DND-41 (cell line): ENCODE data around the gene GPR107.

Source experiments
- ATAC-seq: fragments of 200-7000 bp; cut with Tn5 transposase; 3 replicates; pipeline ENCODE4 v1.9.1; 2021; ENCODE audit warnings: low read depth; ENCODE audit not compliant: insufficient read depth
- DNase-seq: peaks from one replicate; pipeline ENCODE4 v3.0.0-alpha.2; 2020
- H2AFZ ChIP-seq: 2 replicates; pipeline ENCODE4 v1.6.0; 2012; ENCODE audit warnings: low read depth, low read length
- H3K27ac ChIP-seq: 2 replicates; pipeline ENCODE4 v1.5.1; 2012; ENCODE audit warnings: low read length, inconsistent platforms
- H3K27me3 ChIP-seq: fragments of 200-600 bp; sonication (generic); 2 replicates; pipeline ENCODE4 v1.6.0; 2012; ENCODE audit warnings: low read length, mild to moderate bottlenecking, inconsistent platforms; ENCODE audit not compliant: insufficient read depth, poor library complexity
- H3K36me3 ChIP-seq: 2 replicates; pipeline ENCODE4 v1.5.1; 2012; ENCODE audit warnings: low read length, inconsistent platforms; ENCODE audit not compliant: insufficient read depth
- H3K4me1 ChIP-seq: 2 replicates; pipeline ENCODE4 v1.5.1; 2012; ENCODE audit warnings: mild to moderate bottlenecking, low read length; ENCODE audit not compliant: insufficient read depth
- H3K4me2 ChIP-seq: 2 replicates; pipeline ENCODE4 v1.6.0; 2012; ENCODE audit warnings: mild to moderate bottlenecking, moderate library complexity, low read length, inconsistent platforms; ENCODE audit not compliant: insufficient read depth
- H3K4me3 ChIP-seq, 2 experiments: fragments of 200-600 bp in 1 of 2; shearing (Covaris generic) in 1 of 2; 2 replicates each; pipeline ENCODE4 v1.5.1; 2012 to 2016; ENCODE audit warnings: inconsistent platforms in 2 of 2, low read length in 2 of 2, mild to moderate bottlenecking in 2 of 2, low read depth in 1 of 2, moderate library complexity in 1 of 2
- H3K79me2 ChIP-seq: 2 replicates; pipeline ENCODE4 v1.6.0; 2012; ENCODE audit warnings: low read length, inconsistent platforms; ENCODE audit not compliant: insufficient read depth
- H3K9ac ChIP-seq: 2 replicates; pipeline ENCODE4 v1.6.0; 2012; ENCODE audit warnings: low read depth, mild to moderate bottlenecking, inconsistent platforms, low read length, moderate library complexity
- H3K9me3 ChIP-seq: 2 replicates; pipeline ENCODE4 v1.5.1; 2012; ENCODE audit warnings: low read length, moderate library complexity, mild to moderate bottlenecking, inconsistent platforms; ENCODE audit not compliant: insufficient read depth, severe bottlenecking
- H4K20me1 ChIP-seq: 2 replicates; pipeline ENCODE4 v1.6.0; 2012; ENCODE audit warnings: low read length; ENCODE audit not compliant: insufficient read depth
- EZH2 ChIP-seq: IDR thresholded peaks from 3 replicates; pipeline ENCODE4 v1.6.1; 2012; ENCODE audit warnings: borderline replicate concordance, low read depth, mild to moderate bottlenecking, moderate library complexity, low read length, inconsistent platforms; ENCODE audit not compliant: severe bottlenecking
- TF ChIP-seq, protein P1 (sequence below): IDR thresholded peaks from 2 replicates; pipeline ENCODE4 v1.5.1; 2012; ENCODE audit warnings: borderline replicate concordance, low read length, moderate library complexity, mild to moderate bottlenecking; ENCODE audit not compliant: poor library complexity, severe bottlenecking; ENCODE audit errors: extremely low read depth

GPR107 gene

DNA sequence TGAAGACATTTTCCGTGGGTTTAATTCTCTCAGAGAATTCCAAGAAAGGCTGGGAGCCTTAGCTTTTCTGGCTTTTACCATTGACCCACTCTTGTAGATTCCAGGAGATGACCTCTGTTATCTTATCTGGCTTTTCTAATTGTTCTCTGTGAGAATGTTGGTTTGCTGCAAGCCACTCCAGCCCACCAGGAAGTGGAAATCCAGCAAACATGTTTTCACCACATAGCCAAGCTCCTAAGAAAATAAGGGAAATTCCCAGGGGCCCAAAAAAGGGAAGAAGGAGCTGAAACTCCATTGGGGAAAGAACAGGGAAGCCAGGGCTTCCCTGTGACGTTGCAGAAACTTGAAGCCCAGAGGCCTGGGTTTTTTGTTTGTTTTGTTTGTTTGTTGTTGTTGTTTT is 19.7 kb downstream of the GPR107 start:
- H3K79me2 ChIP-seq = peaks cover 67% of the 10 kb centered on the region
- H4K20me1 ChIP-seq = peaks cover 8% of the 10 kb centered on the region; the same call in 1 of the 2 replicates
- H3K36me3 ChIP-seq = peaks cover 26% of the 10 kb centered on the region
- ATAC-seq (no peak), DNase-seq (no peak)
- H3K4me1 ChIP-seq = peaks cover 2% of the 10 kb centered on the region; the same call in 1 of the 2 replicates
- H3K9ac ChIP-seq = no peak overlapping the region
- no peak overlapping the region for H3K4me3 ChIP-seq
- no peak for TF ChIP-seq EZH2
- TF ChIP-seq, protein P1, sequence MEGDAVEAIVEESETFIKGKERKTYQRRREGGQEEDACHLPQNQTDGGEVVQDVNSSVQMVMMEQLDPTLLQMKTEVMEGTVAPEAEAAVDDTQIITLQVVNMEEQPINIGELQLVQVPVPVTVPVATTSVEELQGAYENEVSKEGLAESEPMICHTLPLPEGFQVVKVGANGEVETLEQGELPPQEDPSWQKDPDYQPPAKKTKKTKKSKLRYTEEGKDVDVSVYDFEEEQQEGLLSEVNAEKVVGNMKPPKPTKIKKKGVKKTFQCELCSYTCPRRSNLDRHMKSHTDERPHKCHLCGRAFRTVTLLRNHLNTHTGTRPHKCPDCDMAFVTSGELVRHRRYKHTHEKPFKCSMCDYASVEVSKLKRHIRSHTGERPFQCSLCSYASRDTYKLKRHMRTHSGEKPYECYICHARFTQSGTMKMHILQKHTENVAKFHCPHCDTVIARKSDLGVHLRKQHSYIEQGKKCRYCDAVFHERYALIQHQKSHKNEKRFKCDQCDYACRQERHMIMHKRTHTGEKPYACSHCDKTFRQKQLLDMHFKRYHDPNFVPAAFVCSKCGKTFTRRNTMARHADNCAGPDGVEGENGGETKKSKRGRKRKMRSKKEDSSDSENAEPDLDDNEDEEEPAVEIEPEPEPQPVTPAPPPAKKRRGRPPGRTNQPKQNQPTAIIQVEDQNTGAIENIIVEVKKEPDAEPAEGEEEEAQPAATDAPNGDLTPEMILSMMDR = no peak
- H3K27ac ChIP-seq = 0 out of 2 replicates have a peak overlapping the region, but pooled peaks have one; percentile 2
- H3K27me3 ChIP-seq = no peaks in the 10 kb centered on the region
- no peak overlapping the region for H2AFZ ChIP-seq
- H3K9me3 ChIP-seq = no peaks in the 10 kb centered on the region
- H3K4me2 ChIP-seq = no peak overlapping the region

DNA sequence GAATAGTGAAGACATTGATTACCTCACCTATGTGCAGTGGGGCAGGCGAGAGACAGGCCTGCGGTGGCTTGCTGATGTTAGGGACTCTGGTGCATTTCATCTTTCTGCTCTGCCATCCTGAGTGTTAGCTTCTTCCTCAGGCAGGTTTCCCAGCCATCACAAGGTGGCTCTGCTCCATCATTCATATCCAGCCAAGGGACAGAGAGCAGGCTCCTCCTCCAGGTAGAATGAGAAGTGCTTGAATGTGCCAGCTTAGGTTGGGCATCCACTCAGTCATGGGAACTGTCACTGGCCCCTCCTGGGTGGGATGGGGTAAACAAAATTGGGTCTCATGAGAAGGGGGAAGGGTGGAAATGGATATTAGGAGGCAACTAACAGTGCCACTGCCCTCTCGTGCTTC is 24.8 kb downstream of the GPR107 start:
- no peak overlapping the region for H3K27ac ChIP-seq
- H3K9ac ChIP-seq = no peak overlapping the region
- no peaks in the 10 kb centered on the region for H3K9me3 ChIP-seq
- no peak overlapping the region for H3K4me2 ChIP-seq
- peaks cover 59% of the 10 kb centered on the region for H3K36me3 ChIP-seq
- H3K27me3 ChIP-seq = no peaks in the 10 kb centered on the region
- DNase-seq (no peak), ATAC-seq (no peak)
- no peaks in the 10 kb centered on the region for H3K4me1 ChIP-seq
- TF ChIP-seq EZH2 = no peak
- TF ChIP-seq, protein P1 = no peak
- no peaks in the 10 kb centered on the region for H4K20me1 ChIP-seq
- no peak overlapping the region for H3K4me3 ChIP-seq
- H2AFZ ChIP-seq = no peak overlapping the region
- peaks cover 22% of the 10 kb centered on the region for H3K79me2 ChIP-seq

DNA sequence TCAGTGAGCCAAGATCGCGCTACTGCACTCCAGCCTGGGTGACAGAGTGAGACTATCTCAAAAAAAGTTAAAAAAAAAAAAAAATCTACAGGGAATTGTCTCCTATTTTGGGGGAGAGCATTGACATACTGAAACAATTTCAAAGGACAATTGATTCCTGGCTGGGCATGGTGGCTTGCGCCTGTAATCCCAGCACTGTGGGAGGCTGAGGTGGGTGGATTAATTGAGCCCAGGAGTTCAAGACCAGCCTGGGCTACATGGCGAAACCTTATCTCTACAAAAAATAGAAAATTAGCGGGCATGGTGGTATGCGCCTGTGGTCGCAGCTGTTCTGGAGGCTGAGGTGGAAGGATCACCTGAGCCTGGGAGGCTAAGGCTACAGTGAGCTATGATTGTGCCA is 30.6 kb downstream of the GPR107 start:
- no peak overlapping the region for H2AFZ ChIP-seq
- no peaks in the 10 kb centered on the region for H3K9me3 ChIP-seq
- no peak overlapping the region for H3K4me2 ChIP-seq
- no peak overlapping the region for H3K4me3 ChIP-seq
- peaks cover 52% of the 10 kb centered on the region for H3K36me3 ChIP-seq
- ATAC-seq (no peak), DNase-seq (no peak)
- TF ChIP-seq, protein P1 = no peak
- TF ChIP-seq EZH2 = no peak
- no peak overlapping the region for H3K27ac ChIP-seq
- no peak overlapping the region for H3K9ac ChIP-seq
- H4K20me1 ChIP-seq = no peaks in the 10 kb centered on the region
- no peaks in the 10 kb centered on the region for H3K4me1 ChIP-seq
- 0 out of 2 replicates have a peak, but pooled peaks cover 2% of the 10 kb centered on the region for H3K79me2 ChIP-seq
- H3K27me3 ChIP-seq = no peaks in the 10 kb centered on the region

DNA sequence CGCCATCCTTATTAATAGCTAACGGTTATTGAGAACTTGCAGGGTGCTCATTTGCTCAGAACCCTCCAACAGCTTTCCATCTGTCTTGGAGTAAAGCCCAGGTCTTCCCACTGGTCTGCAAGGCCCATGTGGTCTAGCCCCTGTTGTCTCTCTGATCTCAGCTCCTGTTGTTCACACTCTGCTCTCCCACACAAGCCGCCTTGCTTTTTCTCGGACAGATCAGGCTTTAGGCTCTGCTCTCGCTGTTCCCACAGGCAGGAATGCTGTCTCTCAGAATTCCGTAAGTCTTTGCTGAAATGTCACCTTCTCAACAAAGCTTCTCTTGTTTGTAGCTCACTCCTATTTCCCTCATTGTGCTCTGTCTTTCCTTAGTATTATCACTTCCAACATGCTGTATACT is 34.3 kb downstream of the GPR107 start:
- Histone ChIP-seq H3K79me2 (no peaks in the 10 kb centered on the region), H3K36me3 (peaks cover 60% of the 10 kb centered on the region)

More for the DNA sequence above, 34.3 kb downstream of the GPR107 start:
- H3K27me3 ChIP-seq = no peaks in the 10 kb centered on the region
- 0 out of 2 replicates have a peak, but pooled peaks cover 3% of the 10 kb centered on the region for H3K4me1 ChIP-seq
- H3K27ac ChIP-seq = no peak overlapping the region
- H3K9ac ChIP-seq = no peak overlapping the region
- ATAC-seq (no peak), DNase-seq (no peak)
- TF ChIP-seq, protein P1 = no peak
- no peak for TF ChIP-seq EZH2
- H2AFZ ChIP-seq = no peak overlapping the region
- no peak overlapping the region for H3K4me3 ChIP-seq
- no peaks in the 10 kb centered on the region for H4K20me1 ChIP-seq
- no peak overlapping the region for H3K4me2 ChIP-seq
- no peaks in the 10 kb centered on the region for H3K9me3 ChIP-seq
